Fibroblast of lung (primary cell): ENCODE data around the gene SERPINI1. TPM values are rescaled to one million over a fixed set of nuclear protein-coding genes. Genes with fewer than 3 reads are reported as not detected.
A peak's percentile ranks its signal among the peaks of the same experiment; 100 is the strongest.

Source experiments
- DNase-seq, 2 donors: peaks; one replicate each; pipeline versions ENCODE4 v3.0.0 to v3.0.0-alpha.2; 2010; ENCODE audit warnings: low read depth in 2 of 2
- H2AFZ ChIP-seq: 2 replicates; pipeline ENCODE4 v1.5.1; 2012; ENCODE audit warnings: low read length, control low read depth, inconsistent platforms
- H3K27ac ChIP-seq: 2 replicates; pipeline ENCODE4 v1.5.1; 2011; ENCODE audit warnings: low read length, control low read depth; ENCODE audit not compliant: insufficient read depth
- H3K27me3 ChIP-seq: 2 replicates; pipeline ENCODE4 v1.5.1; 2011; ENCODE audit warnings: mild to moderate bottlenecking, low read length; ENCODE audit not compliant: control insufficient read depth, insufficient read depth
- H3K36me3 ChIP-seq: 2 replicates; pipeline ENCODE4 v1.5.1; 2011; ENCODE audit warnings: low read length; ENCODE audit not compliant: control insufficient read depth, insufficient read depth
- H3K4me1 ChIP-seq: 2 replicates; pipeline ENCODE4 v1.5.1; 2011; ENCODE audit warnings: low read length; ENCODE audit not compliant: control insufficient read depth, insufficient read depth; ENCODE audit errors: extremely low read depth
- H3K4me2 ChIP-seq: 2 replicates; pipeline ENCODE4 v1.5.1; 2011; ENCODE audit warnings: low read length, control low read depth; ENCODE audit not compliant: insufficient read depth; ENCODE audit errors: extremely low read depth
- H3K4me3 ChIP-seq, 4 experiments: fragments of 200-600 bp in 1 of 4; sonication (generic) in 1 of 4; replicated peaks in 1 of 4; 2 replicates each; pipeline ENCODE4 v1.5.1; 2011 to 2016; ENCODE audit warnings: low read length in 4 of 4, low read depth in 3 of 4, mild to moderate bottlenecking in 3 of 4, control low read depth in 2 of 4, inconsistent platforms in 1 of 4, mixed read lengths in 1 of 4; ENCODE audit not compliant: insufficient read depth in 1 of 4; ENCODE audit errors: control extremely low read depth in 1 of 4
- H3K79me2 ChIP-seq: 2 replicates; pipeline ENCODE4 v1.5.1; 2012; ENCODE audit warnings: mild to moderate bottlenecking, low read length, inconsistent platforms; ENCODE audit not compliant: control insufficient read depth, insufficient read depth
- H3K9ac ChIP-seq: 2 replicates; pipeline ENCODE4 v1.5.1; 2011; ENCODE audit warnings: mild to moderate bottlenecking, low read length, control low read depth; ENCODE audit not compliant: insufficient read depth
- H3K9me3 ChIP-seq: 2 replicates; pipeline ENCODE4 v1.5.1; 2012; ENCODE audit warnings: low read depth, low read length; ENCODE audit not compliant: control insufficient read depth, insufficient read depth
- H4K20me1 ChIP-seq: 2 replicates; pipeline ENCODE4 v1.5.1; 2011; ENCODE audit warnings: low read length; ENCODE audit not compliant: control insufficient read depth, insufficient read depth; ENCODE audit errors: extremely low read depth
- EZH2 ChIP-seq: IDR thresholded peaks from 2 replicates; pipeline ENCODE4 v1.5.1; 2012; ENCODE audit warnings: low read length, control low read depth, mild to moderate bottlenecking; ENCODE audit errors: missing control alignments
- polyA plus RNA-seq, 2 donors: library from polyadenylated mRNA; depleted of rRNA in 1 of 2; stranded (reverse) in 1 of 2; unstranded in 1 of 2; fragments of >200 nt; gene quantifications; 2 replicates each; pipeline ENCODE4 v1.2.1, GENCODE V29; 2011 to 2012; ENCODE audit warnings: missing spikeins in 1 of 2
- total RNA-seq: library from RNA; depleted of rRNA; stranded (reverse); fragments of >200 nt; gene quantifications from 2 replicates; pipeline ENCODE4 v1.2.1, GENCODE V29; 2014
- TF ChIP-seq, protein P1 (sequence below), 2 donors: IDR thresholded peaks in 1 of 2; conservative IDR thresholded peaks in 1 of 2; 1 replicate in 1 of 2; 2 replicates in 1 of 2; pipeline ENCODE4 v1.5.1; 2011 to 2012; ENCODE audit warnings: low read length in 2 of 2, control low read depth in 1 of 2, inconsistent platforms in 1 of 2, low read depth in 1 of 2, mild to moderate bottlenecking in 1 of 2

Gene SERPINI1
- total and polyA plus RNA-seq, 2 donors (not counting 1 experiment from before 2014, with no cell fraction given): 3.0 to 5.8 TPM

DNA sequence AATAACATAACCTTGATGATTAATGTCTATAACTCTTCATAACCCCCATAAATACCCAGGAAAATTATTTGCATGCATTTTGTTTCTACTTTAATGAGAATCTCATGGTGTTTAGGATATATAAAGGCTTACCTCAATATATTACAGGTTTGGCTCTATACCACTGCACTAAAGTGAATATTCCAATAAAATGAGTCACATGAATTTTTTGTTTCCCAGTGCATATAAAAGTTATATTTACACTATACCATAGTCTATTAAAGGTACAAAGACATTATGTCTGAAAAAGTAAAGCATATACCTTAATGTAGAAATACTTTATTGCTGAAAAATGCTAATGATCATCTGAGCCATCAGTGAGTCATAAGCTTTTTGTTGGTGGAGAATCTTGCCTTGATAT lies 74.7 kb downstream of the SERPINI1 start:
- Histone ChIP-seq H3K79me2 (no peaks in the 10 kb centered on the region), H3K27ac (no peak overlapping the region), H3K4me1 (peaks cover 3% of the 10 kb centered on the region), H3K9ac (no peak overlapping the region), H3K36me3 (no peaks in the 10 kb centered on the region), H3K27me3 (no peaks in the 10 kb centered on the region), H2AFZ (no peak overlapping the region), H3K4me3 (no peak overlapping the region), H3K9me3 (no peaks in the 10 kb centered on the region), H4K20me1 (no peaks in the 10 kb centered on the region), H3K4me2 (no peak overlapping the region)
- no peak for DNase-seq
- TF ChIP-seq EZH2: no peak
- TF ChIP-seq, protein P1, sequence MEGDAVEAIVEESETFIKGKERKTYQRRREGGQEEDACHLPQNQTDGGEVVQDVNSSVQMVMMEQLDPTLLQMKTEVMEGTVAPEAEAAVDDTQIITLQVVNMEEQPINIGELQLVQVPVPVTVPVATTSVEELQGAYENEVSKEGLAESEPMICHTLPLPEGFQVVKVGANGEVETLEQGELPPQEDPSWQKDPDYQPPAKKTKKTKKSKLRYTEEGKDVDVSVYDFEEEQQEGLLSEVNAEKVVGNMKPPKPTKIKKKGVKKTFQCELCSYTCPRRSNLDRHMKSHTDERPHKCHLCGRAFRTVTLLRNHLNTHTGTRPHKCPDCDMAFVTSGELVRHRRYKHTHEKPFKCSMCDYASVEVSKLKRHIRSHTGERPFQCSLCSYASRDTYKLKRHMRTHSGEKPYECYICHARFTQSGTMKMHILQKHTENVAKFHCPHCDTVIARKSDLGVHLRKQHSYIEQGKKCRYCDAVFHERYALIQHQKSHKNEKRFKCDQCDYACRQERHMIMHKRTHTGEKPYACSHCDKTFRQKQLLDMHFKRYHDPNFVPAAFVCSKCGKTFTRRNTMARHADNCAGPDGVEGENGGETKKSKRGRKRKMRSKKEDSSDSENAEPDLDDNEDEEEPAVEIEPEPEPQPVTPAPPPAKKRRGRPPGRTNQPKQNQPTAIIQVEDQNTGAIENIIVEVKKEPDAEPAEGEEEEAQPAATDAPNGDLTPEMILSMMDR (conservative IDR thresholded peaks at IDR 0.05 in 1 of 2, IDR thresholded peaks at IDR 0.05 in 1 of 2; ENCODE audit: low read depth in 1 of 2, low read length in 2 of 2): no peak

DNA sequence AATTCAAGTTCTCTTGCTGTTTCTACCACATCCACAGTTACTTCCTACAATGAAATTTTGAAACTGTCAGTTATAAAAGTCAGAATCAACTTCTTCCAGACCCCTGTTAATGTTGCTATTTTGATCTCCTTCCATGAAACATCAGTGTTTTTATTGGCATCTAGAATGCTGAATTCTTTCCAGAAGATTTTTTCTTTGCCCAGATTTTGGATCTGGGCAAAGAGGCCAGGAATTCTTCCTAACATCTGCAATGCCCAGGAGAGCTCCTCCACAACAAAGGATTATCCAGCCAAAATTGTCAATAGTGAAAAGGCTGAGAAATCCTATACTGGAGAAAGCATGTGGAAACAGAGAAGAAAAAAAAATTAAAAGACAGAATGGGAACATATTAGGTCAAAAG lies 75.5 kb downstream of the SERPINI1 start:
- no peaks in the 10 kb centered on the region for H4K20me1 ChIP-seq
- no peak overlapping the region for H3K9ac ChIP-seq
- H3K79me2 ChIP-seq: no peaks in the 10 kb centered on the region
- no peak for DNase-seq
- H3K4me2 ChIP-seq: no peak overlapping the region
- H3K27me3 ChIP-seq: no peaks in the 10 kb centered on the region
- no peaks in the 10 kb centered on the region for H3K36me3 ChIP-seq
- H3K4me3 ChIP-seq: no peak overlapping the region
- H3K9me3 ChIP-seq: no peaks in the 10 kb centered on the region
- peaks cover 3% of the 10 kb centered on the region for H3K4me1 ChIP-seq
- no peak overlapping the region for H2AFZ ChIP-seq
- no peak overlapping the region for H3K27ac ChIP-seq
- TF ChIP-seq, protein P1 (conservative IDR thresholded peaks at IDR 0.05 in 1 of 2, IDR thresholded peaks at IDR 0.05 in 1 of 2; ENCODE audit: low read depth in 1 of 2, low read length in 2 of 2): no peak
- TF ChIP-seq EZH2: no peak

DNA sequence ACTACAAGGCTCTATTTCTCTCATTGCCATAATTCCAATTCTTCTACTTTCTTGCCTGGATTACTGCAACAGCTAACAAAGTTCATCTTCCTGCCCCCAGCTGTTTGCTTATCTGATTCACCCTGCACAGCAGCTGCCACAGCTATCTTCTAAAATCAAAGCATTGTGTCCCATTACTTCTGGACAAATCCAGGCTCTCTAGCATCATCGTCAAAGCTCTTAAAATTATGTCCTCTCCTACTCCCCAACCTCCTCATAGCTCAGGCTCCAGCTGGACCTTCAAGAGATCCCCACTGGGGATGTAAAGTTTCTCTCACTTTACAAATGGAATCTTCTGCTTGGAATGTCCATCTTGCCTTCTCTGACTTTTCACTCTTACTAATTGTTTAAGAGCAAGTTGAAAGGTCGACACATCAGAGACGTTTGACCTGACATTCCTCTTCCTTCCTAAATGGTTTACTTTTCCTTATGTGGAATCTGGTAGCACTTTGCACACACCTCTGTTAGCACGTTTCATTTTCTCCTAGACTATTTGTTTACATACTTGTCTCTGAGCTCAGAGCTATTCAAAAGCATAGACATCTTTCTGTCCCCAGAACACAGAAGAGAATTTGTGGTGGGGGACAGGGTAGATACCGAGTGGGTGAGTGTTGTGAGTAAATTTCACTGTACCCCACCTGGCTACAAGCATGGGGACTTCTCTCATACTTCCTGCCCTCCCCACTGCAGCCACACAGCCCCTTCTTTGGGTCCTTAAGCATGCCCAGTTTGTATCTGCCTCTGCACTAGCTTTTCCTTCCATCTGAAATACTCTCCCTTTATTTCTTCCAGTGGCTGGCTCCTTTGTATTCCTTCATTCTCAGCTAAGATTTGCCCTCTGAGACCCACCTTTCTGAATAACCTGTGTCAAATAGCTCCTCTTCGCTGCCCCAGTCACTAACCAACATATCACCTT lies 77.9 kb downstream of the SERPINI1 start:
- Histone ChIP-seq H3K9me3 (no peaks in the 10 kb centered on the region), H3K27ac (no peak overlapping the region), H3K36me3 (no peaks in the 10 kb centered on the region), H3K4me2 (peak overlapping the region; percentile 37), H3K4me3 (no peak overlapping the region), H3K79me2 (no peaks in the 10 kb centered on the region), H3K27me3 (no peaks in the 10 kb centered on the region), H3K9ac (no peak overlapping the region), H2AFZ (peak overlapping the region; percentile 10), H4K20me1 (no peaks in the 10 kb centered on the region), H3K4me1 (peaks cover 3% of the 10 kb centered on the region)
- TF ChIP-seq EZH2: no peak
- TF ChIP-seq, protein P1 (conservative IDR thresholded peaks at IDR 0.05 in 1 of 2, IDR thresholded peaks at IDR 0.05 in 1 of 2; ENCODE audit: low read depth in 1 of 2, low read length in 2 of 2): no peak
- DNase-seq: no peak
